AG04449 (cell line): ENCODE data around the gene FYB1.

Experiments used
- CTCF ChIA-PET: fragments of 350-600 bp; formaldehyde crosslinking; extraction: SDS; loops from one replicate; lab custom pipeline; 2021; ENCODE audit warnings: antibody characterized with exemption; lab: Yijun Ruan, JAX
- POLR2A ChIA-PET: fragments of 400-600, 350-600 bp; formaldehyde crosslinking; extraction: SDS; loops from one replicate; lab custom pipeline; 2020; ENCODE audit warnings: antibody characterized with exemption, inconsistent platforms; lab: Yijun Ruan, JAX
- DNase-seq: peaks from one replicate; pipeline ENCODE4 v3.0.0-alpha.2; 2010; ENCODE audit warnings: low read depth, low spot score
- H3K4me3 ChIP-seq: 2 replicates; pipeline ENCODE4 v1.5.1; 2011; ENCODE audit warnings: low read depth, mild to moderate bottlenecking, control low read depth, low read length
- TF ChIP-seq, protein P1 (sequence below): IDR thresholded peaks from one replicate; pipeline ENCODE4 v1.5.1; 2011; ENCODE audit warnings: mild to moderate bottlenecking, moderate library complexity, low read length, control low read depth, inconsistent platforms; ENCODE audit not compliant: insufficient read depth; ENCODE audit errors: missing control alignments

Gene FYB1

GRCh38 chr5:39080168-39080567, 139.2 kb downstream of the FYB1 start:
- DNase-seq, result no peak
- H3K4me3 ChIP-seq, result no peak overlapping the region
- ChIA-PET POLR2A (no interaction called here), CTCF (interaction anchor here (0.6 to 4.0 kb wide), 42 partner anchors 9 to 638 kb away, joined by 3 to 61 read pairs (median 5); no protein-coding TSS in a partner anchor)
- TF ChIP-seq, protein P1, sequence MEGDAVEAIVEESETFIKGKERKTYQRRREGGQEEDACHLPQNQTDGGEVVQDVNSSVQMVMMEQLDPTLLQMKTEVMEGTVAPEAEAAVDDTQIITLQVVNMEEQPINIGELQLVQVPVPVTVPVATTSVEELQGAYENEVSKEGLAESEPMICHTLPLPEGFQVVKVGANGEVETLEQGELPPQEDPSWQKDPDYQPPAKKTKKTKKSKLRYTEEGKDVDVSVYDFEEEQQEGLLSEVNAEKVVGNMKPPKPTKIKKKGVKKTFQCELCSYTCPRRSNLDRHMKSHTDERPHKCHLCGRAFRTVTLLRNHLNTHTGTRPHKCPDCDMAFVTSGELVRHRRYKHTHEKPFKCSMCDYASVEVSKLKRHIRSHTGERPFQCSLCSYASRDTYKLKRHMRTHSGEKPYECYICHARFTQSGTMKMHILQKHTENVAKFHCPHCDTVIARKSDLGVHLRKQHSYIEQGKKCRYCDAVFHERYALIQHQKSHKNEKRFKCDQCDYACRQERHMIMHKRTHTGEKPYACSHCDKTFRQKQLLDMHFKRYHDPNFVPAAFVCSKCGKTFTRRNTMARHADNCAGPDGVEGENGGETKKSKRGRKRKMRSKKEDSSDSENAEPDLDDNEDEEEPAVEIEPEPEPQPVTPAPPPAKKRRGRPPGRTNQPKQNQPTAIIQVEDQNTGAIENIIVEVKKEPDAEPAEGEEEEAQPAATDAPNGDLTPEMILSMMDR, result no peak

GRCh38 chr5:39079147-39079546, 140.2 kb downstream of the FYB1 start:
- DNase-seq, result no peak
- CTCF ChIA-PET, result interaction anchor here (1.3 to 4.0 kb wide), 11 partner anchors 8 to 205 kb away, joined by 3 to 61 read pairs (median 16); no protein-coding TSS in a partner anchor
- TF ChIP-seq, protein P1, result no peak
- POLR2A ChIA-PET, result no interaction called here
- no peak overlapping the region for H3K4me3 ChIP-seq

DNA sequence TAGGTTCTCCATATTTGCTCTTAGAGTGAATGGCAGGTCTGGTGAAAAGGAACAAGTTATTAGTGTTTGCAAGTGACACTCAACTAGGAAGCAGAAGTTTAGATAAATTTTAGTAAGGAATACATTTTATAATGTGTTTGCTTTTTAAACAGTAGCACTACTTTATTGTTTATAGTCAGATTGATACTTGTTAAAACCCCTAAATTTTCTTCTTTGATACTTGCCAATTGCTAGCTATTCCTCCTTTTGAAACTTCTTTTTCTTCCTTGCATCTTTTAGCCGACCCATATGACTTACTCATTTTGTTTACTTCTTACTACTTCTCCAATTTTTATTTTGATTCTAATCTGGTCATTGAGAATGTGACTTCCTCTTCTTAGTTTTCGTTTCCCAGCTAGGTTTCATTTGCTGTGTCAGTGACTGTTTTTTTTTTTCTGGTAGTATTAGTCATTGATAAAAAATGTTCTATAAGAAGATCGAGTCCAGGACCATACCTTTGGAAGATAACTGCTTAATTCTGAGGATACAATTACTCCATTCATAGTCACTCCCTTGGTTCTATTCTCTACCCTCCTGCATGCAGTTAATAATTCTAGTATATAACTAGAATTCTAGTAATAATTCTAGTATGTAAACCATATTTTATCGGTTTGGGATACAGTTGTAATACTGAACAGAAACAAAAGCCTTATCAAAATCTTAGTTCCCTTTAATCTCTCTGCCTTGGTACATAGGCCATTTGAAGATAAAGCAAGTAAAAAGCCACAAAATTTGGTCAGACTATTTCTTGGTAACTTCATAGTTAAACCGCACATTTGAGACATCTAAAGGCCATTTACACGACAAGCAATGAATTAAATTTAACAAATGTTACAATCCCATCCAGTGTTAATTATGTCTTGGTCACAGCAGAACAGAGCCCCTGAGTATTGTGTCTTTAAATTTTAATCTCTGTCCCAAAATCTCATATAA, 142.3 kb downstream of the FYB1 start:
- TF ChIP-seq, protein P1, result no peak
- ChIA-PET CTCF (no interaction called here), POLR2A (no interaction called here)
- DNase-seq, result no peak
- H3K4me3 ChIP-seq, result no peak overlapping the region

DNA sequence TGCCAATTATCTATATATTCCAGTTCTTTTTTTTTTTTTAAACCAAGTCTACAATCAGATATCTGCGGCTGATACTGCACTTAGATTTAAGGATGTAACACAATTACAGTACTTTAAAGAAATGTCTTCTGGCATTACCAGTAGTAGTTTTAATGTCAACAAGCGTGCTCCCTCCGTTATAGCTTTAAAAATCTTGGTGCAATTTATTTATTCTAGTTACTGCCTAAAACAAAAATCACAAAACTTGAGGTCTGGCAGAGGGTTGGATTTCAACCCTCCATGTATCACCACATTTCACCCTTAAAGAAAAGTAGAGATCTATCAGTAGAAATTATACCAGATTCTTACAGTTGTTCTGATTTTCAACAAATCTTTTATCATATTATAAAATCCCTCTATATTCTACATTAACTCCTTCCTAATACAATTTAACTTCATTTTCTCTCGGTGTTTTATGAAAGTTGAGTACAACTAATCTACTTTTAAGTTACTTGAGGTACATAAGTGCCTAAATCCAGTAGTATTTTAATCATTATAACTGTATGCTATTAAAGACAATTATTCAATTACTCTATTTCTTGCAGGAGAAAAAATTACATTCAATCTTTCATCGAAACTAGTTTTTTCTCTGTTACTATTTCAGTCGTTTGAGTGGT, 143.1 kb downstream of the FYB1 start:
- CTCF ChIA-PET, result interaction anchor here (0.7 kb wide), 1 partner anchor 10 kb away, joined by 3 read pairs; no protein-coding TSS in a partner anchor
- POLR2A ChIA-PET, result no interaction called here
- H3K4me3 ChIP-seq, result no peak overlapping the region
- no peak for DNase-seq
- TF ChIP-seq, protein P1, result no peak

DNA sequence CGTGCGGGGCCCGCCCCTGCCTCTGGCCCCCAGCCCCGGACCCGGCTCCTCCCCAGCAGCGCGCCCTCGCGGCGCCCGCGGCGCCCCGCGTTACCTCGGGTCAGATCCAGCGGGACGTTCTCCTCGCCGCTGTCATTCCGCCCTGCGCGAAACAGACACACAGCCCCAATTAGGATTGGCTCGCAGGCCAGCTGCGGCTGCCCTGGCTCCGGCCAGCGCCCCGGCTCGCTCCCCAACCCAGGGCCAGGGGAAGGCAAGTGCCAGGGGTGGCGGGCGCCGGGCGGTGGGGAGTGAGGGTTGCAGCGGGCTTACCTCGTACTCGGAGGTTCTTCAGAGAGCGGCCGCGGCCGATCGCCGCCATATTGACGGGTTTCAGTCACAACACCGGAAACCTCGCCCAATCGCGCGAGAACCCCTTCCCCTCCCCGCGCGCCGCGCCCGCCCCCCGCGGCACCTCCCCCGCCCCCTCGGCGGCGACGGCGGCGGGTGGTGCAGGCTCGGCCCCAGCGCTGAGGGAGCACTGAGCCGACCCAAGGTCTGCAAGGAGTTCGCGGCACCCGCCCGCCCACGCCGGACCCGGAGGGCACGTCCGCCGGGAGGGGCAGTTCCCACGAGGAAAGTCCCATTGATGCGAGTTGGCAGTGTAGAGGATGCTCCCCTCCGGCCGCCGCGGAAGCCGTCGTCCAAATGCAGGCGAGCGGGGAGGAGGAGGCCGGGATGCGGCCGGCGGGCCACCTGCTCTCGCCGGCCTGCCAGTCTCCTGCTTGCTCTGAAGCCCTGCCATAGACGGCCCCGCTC, 145.1 kb downstream of the FYB1 start, which contains the start of gene RICTOR:
RICTOR (minus strand) TSS at position 383 of the 798 bp plus-strand sequence; CDS start at position 361, 22 bp downstream.
- DNase-seq, result no peak
- TF ChIP-seq, protein P1, result no peak
- H3K4me3 ChIP-seq, result peak within 1 kb of the TSS; percentile 87
- ChIA-PET CTCF (no interaction called here), POLR2A (no interaction called here)
